Gastroesophageal sphincter (tissue), 4 donors: ENCODE results near the gene CPA5. TPM values are rescaled to one million over a fixed set of nuclear protein-coding genes. Genes with fewer than 3 reads are reported as not detected.

Source experiments
- ATAC-seq: fragments of 150-250 bp; one replicate; pipeline ENCODE4 v1.9.1; 2016; ENCODE audit warnings: mild to moderate bottlenecking, moderate library complexity
- H3K27ac ChIP-seq, 4 donors: fragments of 200-600 bp; sonication (generic) in 3 of 4; 1 replicate in 3 of 4; 2 replicates in 1 of 4; pipeline ENCODE4 v1.5.1; 2016 to 2019
- H3K27me3 ChIP-seq: fragments of 200-600 bp; sonication (generic); one replicate; pipeline ENCODE4 v1.5.1; 2019
- H3K36me3 ChIP-seq, 2 donors: fragments of 200-600 bp; sonication (generic); one replicate each; pipeline ENCODE4 v1.5.1; 2019; ENCODE audit warnings: control low read depth in 1 of 2
- H3K4me1 ChIP-seq, 3 donors: fragments of 200-600 bp; sonication (generic); 1 replicate in 2 of 3; 2 replicates in 1 of 3; pipeline ENCODE4 v1.5.1; 2016 to 2019; ENCODE audit warnings: control low read depth in 2 of 3
- H3K4me3 ChIP-seq, 2 donors: fragments of 200-600 bp; sonication (generic); one replicate each; pipeline ENCODE4 v1.5.1; 2019; ENCODE audit warnings: mild to moderate bottlenecking in 1 of 2, moderate library complexity in 1 of 2
- H3K9me3 ChIP-seq, 3 donors: fragments of 200-600 bp; sonication (generic); one replicate each; pipeline ENCODE4 v1.5.1; 2017 to 2019; ENCODE audit warnings: control low read depth in 2 of 3
- CTCF ChIP-seq, 4 experiments: fragments of 200-600 bp in 2 of 4; fragments of 450-650 bp in 2 of 4; sonication (generic) in 1 of 4; IDR thresholded peaks; one replicate each; pipeline ENCODE4 v1.5.1; 2017 to 2019; ENCODE audit warnings: antibody characterized with exemption in 4 of 4, mild to moderate bottlenecking in 2 of 4, moderate library complexity in 2 of 4
- EP300 ChIP-seq: sonication (generic); formaldehyde crosslinking; IDR thresholded peaks from one replicate; pipeline ENCODE4 v1.6.1; 2017; ENCODE audit warnings: antibody characterized with exemption, mild to moderate bottlenecking
- POLR2A ChIP-seq, 2 donors: fragments of 450-650 bp; IDR thresholded peaks; one replicate each; pipeline ENCODE4 v1.6.1; 2017; ENCODE audit warnings: antibody characterized with exemption in 2 of 2, mild to moderate bottlenecking in 2 of 2, moderate library complexity in 1 of 2
- POLR2AphosphoS5 ChIP-seq: sonication (generic); formaldehyde crosslinking; IDR thresholded peaks from one replicate; pipeline ENCODE4 v1.6.1; 2017; ENCODE audit warnings: antibody characterized with exemption
- WGBS, 2 donors: methylation state at CpG; one replicate each; pipeline ENCODE4 v1.1.5; 2018; ENCODE audit warnings: low coverage in 1 of 2; 5-methylcytosine and 5-hydroxymethylcytosine counted together
- total RNA-seq, 4 donors: library from RNA; depleted of rRNA; stranded (reverse); fragments of >200 nt; gene quantifications; one replicate each; pipeline ENCODE4 v1.1.0, GENCODE V29; 2016

CPA5 gene
- total RNA-seq, 4 donors from 2014 or later = not detected

- Histone ChIP-seq H3K27me3 (no peaks in the 10 kb centered on the region), H3K4me1 (no peaks in the 10 kb centered on the region), H3K9me3 (no peaks in the 10 kb centered on the region), H3K27ac (no peak overlapping the region), H3K36me3 (no peaks in the 10 kb centered on the region), H3K4me3 (no peak overlapping the region)
- ATAC-seq = no peak
- TF ChIP-seq POLR2AphosphoS5 (no peak), CTCF (IDR thresholded peaks at IDR 0.05) (no peak), POLR2A (IDR thresholded peaks at IDR 0.05) (no peak), EP300 (no peak)
- WGBS, 2 donors = 81 to 82% methylated on average over 5 to 6 of the region's 7 CpGs
Measured at GRCh38 chr7:130299866-130300265, 44.8 kb upstream of the CPA5 start.

GRCh38 chr7:130301501-130302020 is 43.1 kb upstream of the CPA5 start:
- Histone ChIP-seq H3K4me1 (no peaks in the 10 kb centered on the region), H3K27me3 (no peaks in the 10 kb centered on the region), H3K9me3 (no peaks in the 10 kb centered on the region), H3K4me3 (no peak overlapping the region), H3K36me3 (no peaks in the 10 kb centered on the region), H3K27ac (no peak overlapping the region)
- ATAC-seq = no peak
- TF ChIP-seq CTCF (IDR thresholded peaks at IDR 0.05) (no peak), POLR2AphosphoS5 (no peak), POLR2A (IDR thresholded peaks at IDR 0.05) (no peak), EP300 (no peak)
- 63 to 80% methylated on average over 4 to 8 of the region's 8 CpGs for WGBS, 2 donors

- no peaks in the 10 kb centered on the region for H3K27me3 ChIP-seq
- no peaks in the 10 kb centered on the region for H3K9me3 ChIP-seq
- H3K36me3 ChIP-seq = no peaks in the 10 kb centered on the region
- no peak overlapping the region for H3K27ac ChIP-seq
- no peak for ATAC-seq
- no peak overlapping the region for H3K4me3 ChIP-seq
- TF ChIP-seq EP300 (no peak), CTCF (IDR thresholded peaks at IDR 0.05) (no peak), POLR2A (IDR thresholded peaks at IDR 0.05) (no peak), POLR2AphosphoS5 (no peak)
- H3K4me1 ChIP-seq = no peaks in the 10 kb centered on the region
Measured at GRCh38 chr7:130302649-130303048, 42.0 kb upstream of the CPA5 start.

- Histone ChIP-seq H3K9me3 (no peaks in the 10 kb centered on the region), H3K36me3 (no peaks in the 10 kb centered on the region), H3K4me3 (no peak overlapping the region), H3K27me3 (no peaks in the 10 kb centered on the region), H3K4me1 (no peaks in the 10 kb centered on the region), H3K27ac (no peak overlapping the region)
- no peak for ATAC-seq
- TF ChIP-seq CTCF (IDR thresholded peaks at IDR 0.05) (no peak), POLR2AphosphoS5 (no peak), EP300 (no peak), POLR2A (IDR thresholded peaks at IDR 0.05) (no peak)
- WGBS, 2 donors = 36 to 65% methylated on average over 2 of the region's 2 CpGs
Measured at GRCh38 chr7:130303127-130303526, 41.5 kb upstream of the CPA5 start.

- WGBS, 2 donors = 64 to 100% methylated on average over 2 to 5 of the region's 5 CpGs
Measured at GRCh38 chr7:130303551-130303950, 41.1 kb upstream of the CPA5 start.

More at GRCh38 chr7:130303551-130303950, 41.1 kb upstream of the CPA5 start:
- Histone ChIP-seq H3K27me3 (no peaks in the 10 kb centered on the region), H3K4me3 (no peak overlapping the region), H3K4me1 (no peaks in the 10 kb centered on the region), H3K36me3 (no peaks in the 10 kb centered on the region), H3K27ac (no peak overlapping the region), H3K9me3 (no peaks in the 10 kb centered on the region)
- ATAC-seq = no peak
- TF ChIP-seq CTCF (IDR thresholded peaks at IDR 0.05) = no peak
- TF ChIP-seq EP300 = no peak
- TF ChIP-seq POLR2A (IDR thresholded peaks at IDR 0.05) = no peak
- no peak for TF ChIP-seq POLR2AphosphoS5
